Mesenteric fat pad (tissue), 1 donor: ENCODE measurements around the gene MACROD1. TPM values are rescaled to one million over a fixed set of nuclear protein-coding genes. Genes with fewer than 3 reads are reported as not detected.

Experiments
- DNase-seq: peaks from one replicate; pipeline ENCODE4 v3.0.0-alpha.2; 2020; ENCODE audit warnings: low spot score
- total RNA-seq: library from RNA; stranded (reverse); fragmentation: NEBNext Ultra II Directional; extraction: Animal tissue kit (Norgen Biotek cat#: 25700); gene quantifications from one replicate; pipeline ENCODE4 v1.2.1, GENCODE V29; 2021
- donor health status: DM: yes; HTN: yes; CAD: no.

The MACROD1 gene
- total RNA-seq, 1 donor from 2014 or later, result 19.5 TPM

DNA sequence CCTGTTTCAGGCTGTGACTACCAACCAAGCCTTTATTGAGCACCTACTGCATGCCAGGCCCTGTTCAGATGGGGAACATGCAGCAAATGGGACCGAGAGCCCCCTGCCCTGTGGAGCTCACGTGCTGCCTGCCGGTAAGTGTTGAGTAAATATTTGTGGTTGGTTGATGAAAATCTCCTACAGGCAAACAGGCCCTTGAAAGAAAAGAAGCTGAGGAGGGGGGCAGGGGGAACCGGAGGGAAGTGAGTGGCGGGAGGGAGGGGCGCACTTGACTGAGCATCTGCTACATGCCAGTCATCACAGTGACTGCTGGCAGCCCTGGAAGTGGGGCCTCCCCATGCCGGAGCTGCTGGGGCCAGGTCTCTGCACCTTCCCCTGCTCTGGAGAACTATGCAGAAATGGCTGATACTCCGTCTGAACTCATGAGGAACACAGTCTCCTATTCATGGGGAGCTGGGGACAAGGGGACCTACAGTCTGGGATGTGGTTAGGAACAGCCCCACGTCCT, 34.2 kb downstream of the MACROD1 start:
- no peak for DNase-seq

- DNase-seq, result no peak
These were observed 35.3 kb downstream of the MACROD1 start for GRCh38 chr11:64130618-64131017.

DNA sequence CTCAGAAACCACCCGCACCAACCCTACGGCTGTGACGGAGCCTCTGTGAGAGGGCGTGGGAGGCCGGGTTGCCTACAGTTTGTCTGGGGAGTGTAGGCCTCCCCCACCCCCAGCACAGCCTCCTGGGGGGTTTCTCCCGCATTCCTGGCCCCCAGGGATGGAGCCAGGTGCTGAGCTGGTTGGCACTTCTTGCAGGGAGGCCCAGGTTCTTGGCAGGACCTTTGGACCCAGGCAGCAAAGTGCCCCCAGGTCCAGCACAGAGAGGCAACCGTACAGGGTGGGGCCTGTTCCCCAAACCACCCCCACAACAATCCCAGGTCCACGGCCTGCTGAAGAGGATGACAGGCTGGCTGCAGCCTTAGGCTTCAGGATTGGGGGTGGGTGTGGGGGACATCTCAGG, 36.5 kb downstream of the MACROD1 start:
- DNase-seq, result no peak

DNA sequence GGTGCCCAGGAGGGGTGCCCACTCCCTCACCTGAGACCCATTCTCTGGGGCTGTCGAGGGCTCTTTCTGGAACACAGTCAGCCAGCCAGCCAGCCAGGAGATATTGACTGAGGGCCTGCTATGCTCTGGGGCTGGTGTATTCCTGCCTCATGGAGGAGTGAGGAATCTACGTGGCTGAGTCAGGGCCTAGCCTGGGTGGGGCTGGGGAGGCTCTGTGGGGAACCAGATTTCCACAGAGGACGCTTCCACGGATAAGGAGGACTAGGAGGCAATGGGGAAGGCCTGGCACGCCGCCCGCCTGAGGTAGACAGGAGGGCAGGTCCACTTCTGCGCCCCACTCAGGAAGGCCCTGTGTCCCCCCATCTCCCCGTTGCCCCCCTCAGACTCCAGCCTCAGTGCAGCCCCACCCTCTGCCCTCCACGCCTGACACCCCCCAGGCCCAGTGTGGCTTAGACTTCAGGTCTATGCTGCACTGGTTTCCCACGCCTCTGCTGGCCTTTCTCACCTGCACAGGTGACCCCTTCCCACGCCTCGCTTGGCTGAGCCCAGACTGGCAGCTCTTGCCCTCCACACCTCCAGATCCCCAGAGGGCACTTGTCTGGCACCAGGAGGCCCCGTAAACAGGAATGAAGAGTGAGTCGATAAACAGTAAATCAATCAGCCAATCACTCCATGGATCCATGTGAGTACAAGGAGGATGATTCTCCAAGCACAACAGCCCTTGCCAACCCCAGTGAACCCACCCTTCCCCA, 37.5 kb downstream of the MACROD1 start:
- DNase-seq, result no peak

GRCh38 chr11:64127267-64128072, 38.4 kb downstream of the MACROD1 start:
- DNase-seq, result no peak

DNA sequence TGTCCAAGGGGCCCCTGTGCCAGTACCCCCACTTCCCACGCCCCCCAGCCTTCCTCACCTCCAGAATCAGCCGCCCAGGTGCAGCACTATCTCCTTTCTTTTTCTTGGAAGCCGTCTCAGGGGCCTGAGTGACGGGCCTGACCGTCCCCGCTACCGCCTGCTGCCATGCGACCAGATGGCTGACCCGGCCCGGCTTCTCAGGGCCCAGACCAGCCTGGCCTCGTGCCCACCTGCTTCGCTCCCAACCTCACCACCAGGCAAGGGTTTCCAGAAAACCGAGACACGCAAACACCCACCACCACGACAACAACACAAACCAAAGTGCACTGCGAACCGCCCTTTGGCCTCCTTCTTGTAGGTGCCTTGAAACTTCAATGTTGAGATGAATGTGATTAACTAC, 39.1 kb downstream of the MACROD1 start:
- DNase-seq, result no peak

DNA sequence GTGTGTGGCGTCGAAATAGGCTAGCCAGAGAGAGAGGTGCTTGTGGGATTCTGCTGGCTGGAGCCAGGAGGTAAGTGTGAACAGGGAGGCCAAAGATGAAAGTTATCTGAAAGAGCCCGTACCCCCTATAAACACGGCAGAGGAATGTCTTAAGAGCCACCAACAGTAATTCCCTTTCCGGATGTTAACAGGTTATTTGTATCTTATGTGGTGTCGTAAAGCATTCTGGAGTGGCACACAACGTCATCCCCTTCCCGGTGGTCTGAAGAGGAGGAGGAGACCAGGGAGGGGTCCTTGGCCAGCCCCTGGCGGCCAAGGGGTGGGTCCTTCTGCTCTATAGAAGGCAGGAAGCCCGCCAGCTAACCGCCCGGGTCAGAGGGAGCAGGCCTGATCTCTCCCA, 39.5 kb downstream of the MACROD1 start:
- no peak for DNase-seq

GRCh38 chr11:64125676-64126075, 40.2 kb downstream of the MACROD1 start:
- no peak for DNase-seq

DNA sequence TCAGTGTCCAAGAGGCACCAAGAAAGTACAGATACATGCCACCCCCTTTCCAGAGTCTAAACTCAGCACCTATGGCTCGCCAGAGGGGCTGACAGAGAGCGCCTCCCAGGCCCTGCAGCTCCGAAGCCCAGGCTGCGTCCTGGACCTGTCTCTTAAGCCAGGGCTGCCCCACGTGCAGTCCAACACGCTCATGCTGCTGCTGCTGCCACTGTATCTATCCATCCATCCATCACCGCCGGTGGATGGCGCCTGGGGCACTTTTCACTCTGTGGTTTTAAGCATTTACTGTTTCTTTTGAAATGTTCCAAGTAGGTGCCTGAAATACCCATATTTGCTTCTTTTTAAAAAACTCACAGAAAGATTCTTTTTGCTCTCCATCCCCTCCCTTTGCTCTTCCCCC, 41.8 kb downstream of the MACROD1 start:
- DNase-seq, result no peak

GRCh38 chr11:64123679-64124078, 42.2 kb downstream of the MACROD1 start:
- no peak for DNase-seq

GRCh38 chr11:64122411-64123410, 43.2 kb downstream of the MACROD1 start:
- no peak for DNase-seq

- DNase-seq, result no peak
These were observed 44.1 kb downstream of the MACROD1 start for GRCh38 chr11:64121663-64122410.

- DNase-seq, result no peak
These were observed 44.9 kb downstream of the MACROD1 start for GRCh38 chr11:64120951-64121569.

GRCh38 chr11:64119700-64120099, 46.2 kb downstream of the MACROD1 start:
- DNase-seq, result no peak

DNA sequence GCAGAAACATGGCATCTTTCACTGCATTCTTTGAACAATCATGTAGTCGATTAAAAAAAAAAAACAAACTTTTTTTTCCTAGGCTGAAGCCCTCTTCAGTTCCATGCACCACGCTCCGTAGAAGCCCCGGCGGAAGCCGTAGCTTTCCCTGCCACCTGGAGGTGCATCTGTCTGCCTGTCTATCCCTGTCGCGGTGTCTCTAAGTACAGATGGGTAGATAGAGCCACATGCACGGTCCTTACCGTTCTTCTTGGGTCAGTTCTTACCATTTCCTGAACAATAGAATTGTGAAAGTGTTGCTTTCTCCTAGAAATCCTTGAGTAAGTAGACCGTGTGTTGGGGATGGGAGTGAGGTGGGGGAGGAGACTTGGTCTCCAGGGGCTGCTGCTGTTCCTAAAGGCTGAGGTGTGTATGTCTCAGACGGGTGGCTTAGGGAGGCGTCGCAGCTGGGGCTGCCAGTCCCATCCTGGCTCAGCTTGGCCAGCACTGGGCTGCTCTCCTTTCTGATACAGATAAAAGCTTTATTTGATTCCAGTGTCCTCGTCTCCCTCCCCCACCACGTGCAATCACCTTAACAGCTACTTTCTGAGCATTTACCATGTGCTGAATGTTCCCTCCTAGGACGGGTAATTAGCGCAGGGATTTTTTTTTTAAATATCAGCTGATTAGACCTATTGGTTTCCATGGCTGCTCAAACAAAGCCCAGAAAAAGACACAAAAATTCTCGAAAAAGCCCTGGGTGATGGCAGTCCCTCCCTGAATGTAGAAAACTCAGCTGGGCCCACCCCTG, 46.8 kb downstream of the MACROD1 start:
- no peak for DNase-seq

GRCh38 chr11:64117763-64118459, 48.0 kb downstream of the MACROD1 start:
- DNase-seq, result no peak

DNA sequence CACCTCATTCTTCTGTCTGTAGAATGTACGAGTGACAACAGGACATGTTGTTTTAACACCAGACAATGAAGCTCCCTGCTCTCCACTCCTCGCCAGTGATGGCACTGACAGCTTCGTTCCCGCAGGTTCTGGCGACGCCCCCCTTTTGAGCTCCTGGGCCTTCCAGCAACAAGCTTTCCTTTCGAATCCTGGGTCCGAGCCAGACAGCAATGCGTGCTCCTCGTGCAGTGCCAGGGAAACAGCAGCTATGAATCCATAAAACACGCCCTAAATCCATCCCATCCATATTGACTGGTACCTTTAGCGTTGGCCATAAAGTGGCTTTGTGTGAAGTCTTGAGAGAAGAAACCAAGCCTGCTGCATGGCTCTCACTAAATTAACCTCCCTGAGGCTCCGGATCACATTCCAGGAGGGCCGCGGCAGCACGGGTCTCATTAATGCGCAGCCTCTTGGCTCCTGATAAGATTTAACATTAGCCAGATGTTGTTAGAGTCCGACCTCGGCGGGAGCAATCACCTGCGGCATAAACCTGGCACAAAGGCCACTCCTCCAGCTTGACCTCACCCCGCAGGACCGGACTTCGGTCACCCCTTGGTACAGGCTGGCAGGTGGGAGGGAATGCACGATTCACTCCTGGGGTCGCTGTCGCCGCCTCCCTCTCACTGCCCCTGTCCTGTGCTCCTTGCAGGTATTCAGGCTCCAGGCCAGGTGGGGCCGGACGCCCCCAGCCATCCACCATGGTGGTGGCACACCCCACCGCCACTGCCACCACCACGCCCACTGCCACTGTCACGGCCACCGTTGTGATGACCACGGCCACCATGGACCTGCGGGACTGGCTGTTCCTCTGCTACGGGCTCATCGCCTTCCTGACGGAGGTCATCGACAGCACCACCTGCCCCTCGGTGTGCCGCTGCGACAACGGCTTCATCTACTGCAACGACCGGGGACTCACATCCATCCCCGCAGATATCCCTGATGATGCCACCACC, 50.1 kb downstream of the MACROD1 start:
- no peak for DNase-seq
